Inflammatory macrophage treated with lipopolysaccharide for 1 hour (primary cell): Measurements from ENCODE around the gene EEF1AKMT2.

Experiments used
- DNase-seq, 2 donors: peaks; one replicate each; pipeline ENCODE4 v3.0.0-alpha.2; 2020 to 2022

The EEF1AKMT2 gene

DNA sequence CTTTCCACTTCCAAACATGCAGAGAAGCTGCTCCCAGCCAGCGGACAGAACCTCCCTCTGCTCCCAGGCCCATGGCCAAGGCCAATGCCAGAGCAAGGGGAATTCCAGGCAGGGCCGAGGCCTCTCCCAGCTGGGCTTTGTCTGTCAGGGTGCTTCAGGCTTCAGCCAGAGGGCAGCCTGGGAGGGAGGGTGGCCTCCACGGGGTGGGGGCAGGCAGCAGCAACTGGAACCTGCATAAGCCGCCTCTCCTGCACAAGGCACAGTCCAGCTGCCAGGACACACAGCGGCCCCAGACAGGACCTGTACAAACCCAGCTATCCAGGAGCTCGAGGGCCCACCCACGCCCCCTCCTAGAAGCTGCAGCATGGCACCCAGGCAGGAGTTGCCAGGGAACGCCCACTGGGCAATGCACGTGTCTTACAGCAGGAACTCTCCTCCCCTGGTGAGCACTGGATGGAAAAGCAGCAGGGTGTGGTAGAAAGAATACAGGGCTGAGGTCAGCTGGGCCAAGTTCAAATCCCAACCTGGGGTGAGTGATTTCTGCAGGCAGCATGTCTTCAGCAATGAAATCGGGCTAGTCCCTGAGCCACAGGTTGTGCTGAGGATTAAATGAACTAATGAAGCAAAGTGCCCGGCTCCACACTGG is 55.1 kb downstream of the EEF1AKMT2 start:
- DNase-seq, result no peak

DNA sequence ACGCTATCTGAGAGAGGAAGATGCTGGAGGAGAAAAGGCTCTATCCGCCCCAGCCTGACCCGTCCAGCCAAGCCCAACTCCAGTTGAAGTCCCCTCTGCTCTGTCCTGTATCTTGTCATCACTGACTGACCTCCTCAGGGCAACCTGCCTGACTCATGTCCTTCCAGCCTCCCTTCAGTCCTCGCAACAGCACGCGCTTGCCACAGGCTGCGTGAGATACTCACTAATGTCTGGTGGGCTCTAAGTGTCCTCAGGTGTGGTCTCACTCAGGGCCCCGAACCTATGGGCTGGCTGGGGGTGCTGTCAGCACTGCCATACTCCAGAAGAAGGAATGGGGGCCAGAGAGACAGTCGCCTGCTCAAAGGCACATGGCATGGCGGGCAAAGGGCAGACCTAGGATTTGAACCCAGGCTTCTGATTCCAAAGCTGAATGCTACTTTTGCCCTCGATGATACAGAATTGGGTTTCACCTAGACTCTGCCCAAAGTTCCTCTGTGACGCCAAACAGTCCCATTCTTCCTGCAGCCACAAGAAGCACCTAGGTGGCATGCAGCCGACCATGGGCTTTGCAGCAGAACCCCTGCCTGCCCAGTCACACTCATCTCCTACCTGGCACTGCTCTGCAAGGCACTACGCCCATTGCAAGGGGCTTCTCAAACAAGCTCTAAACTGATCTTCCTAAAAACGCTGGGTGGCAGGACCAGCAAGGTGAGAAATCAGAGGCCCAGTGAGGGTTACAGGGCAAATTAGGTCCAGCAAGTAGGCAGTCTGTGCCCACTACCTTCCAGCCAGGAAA is 56.0 kb downstream of the EEF1AKMT2 start:
- no peak for DNase-seq

DNA sequence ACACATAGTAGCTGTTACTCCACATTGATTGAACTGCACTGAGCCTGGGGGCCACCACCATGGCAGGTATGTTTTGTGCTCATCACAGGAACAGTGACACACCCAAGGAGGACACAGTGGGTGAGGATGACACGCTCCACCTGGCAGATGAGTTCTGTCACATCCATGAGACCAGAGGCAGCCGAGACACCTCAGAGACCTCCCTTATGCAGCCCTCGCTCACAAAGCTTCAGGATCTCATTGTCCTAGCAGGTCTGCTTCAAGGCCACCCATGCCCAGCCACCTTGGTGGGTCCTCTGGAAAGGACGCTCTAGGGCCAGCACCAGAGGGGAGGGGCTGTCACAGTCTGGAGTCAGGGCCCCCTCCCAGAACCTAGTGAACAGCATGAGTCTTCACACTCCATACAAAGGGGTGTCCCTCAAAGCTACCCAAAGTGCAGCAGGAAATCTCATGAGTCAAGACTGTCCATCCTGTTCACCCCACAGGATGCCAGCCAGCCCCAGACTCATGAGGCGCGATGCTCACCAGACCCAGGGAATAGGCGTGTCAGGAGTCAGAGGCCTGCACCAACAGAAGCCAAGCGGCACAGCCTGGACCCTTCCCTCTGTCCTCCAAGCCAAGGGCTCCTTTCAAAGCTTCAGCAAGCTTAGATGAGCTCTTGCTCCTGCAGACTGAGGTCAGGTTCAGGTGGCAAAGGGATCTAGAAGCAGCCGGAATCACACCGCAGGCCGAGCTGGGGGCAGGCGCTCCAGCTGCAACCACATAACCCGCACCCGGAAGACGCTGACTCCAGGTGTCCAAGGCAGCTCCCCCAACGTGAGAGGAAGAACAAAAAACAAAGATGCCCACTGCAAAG is 57.1 kb downstream of the EEF1AKMT2 start:
- no peak for DNase-seq

DNA sequence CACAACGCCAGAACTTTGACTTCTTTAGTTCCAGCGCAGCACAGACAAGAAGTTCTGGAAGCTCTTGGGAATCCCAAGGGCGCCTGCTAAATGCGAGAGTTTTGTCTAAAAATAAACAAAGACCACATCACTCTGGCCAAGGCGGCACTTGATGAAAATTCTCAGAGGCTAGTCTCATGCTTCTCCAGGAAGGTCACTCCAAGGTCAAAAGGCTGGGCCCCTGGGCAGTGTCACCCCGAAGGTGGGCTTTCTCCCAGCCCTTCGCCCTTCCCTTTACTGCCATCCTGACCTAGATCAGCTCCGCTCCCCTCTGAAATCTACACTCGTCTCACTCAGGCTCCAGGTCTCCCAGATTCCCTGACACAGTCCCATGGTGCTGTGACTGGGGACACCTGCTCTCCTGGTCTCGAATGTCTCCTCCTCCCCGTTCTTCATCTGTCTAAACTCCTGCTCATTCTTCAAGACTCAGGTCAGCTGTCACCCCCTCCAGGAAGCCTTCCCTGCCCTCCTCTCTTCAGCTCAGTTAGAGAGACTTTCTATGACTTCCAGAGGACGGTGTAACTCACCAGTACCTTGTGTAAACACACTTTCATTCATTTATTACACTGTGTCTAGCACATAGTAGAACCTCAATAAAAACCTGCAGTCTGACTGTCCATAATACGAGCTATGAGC is 58.0 kb downstream of the EEF1AKMT2 start:
- DNase-seq, result no peak

DNA sequence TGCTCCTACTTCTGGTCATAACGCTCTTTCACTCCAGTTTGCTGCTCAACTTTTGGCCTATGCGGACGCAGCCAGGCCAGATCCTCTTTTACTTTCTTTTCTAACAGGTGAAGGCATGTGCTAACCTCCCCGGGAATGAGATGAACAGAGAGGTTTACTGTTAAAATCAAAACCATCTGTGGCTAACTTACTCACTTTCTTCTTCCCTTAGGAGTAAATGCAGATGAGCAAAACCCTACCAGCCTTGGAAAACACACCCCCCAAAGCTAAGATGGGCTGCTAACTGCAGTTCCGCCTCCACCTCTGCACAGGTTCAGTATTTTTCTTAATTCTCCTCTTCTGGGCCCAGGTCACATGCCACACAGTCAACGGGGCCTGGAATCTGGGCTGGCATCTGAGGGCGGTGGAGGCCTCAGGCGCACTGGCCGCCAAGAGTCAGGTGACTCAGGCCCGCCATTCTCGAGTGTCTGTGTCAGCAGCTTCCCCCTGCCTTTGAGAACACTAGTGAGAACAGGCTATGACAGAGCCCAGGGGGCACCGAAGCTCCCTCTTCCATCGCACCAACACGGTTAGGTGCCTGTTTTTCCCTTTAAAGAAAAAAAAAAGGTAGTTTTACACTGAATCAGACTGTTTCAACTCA is 58.6 kb downstream of the EEF1AKMT2 start:
- DNase-seq, result no peak

DNA sequence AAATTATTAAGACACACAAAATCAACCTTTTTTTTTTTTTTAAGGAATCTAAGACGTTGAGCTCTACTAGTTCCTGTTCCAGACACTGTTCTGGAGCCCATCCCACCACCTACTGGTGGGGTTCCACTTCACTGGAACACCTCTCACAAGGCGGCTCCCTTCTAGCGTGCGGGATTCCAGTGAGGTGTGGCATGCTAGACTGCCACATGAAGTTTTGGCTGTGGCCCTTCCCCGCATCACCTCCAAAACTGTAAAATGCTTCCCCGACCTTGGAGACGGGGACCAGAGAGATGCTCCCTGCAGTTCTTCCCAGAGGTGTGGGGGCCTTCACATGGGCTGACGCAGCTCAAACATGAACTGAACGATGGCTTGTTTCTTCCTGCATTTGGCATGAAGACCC is 60.1 kb downstream of the EEF1AKMT2 start:
- no peak for DNase-seq

DNA sequence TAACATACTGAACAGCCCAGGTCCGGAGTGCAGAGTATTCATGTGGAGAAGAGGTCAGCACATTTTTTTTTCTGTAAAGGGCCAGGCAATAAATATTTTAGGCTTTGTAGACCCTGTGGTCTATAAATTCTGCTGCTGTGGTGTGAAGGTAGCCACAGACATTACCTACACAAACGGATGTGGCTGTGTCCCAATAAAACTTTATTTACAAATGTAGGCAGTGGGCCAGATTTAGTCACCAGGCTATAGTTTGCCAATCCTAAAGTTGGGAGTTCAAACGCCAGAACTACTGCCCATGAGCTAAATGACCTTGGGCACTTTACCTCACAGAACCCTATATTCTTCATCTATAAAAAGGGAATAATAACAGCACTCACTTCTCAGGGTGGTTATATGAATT is 60.9 kb downstream of the EEF1AKMT2 start:
- no peak for DNase-seq

DNA sequence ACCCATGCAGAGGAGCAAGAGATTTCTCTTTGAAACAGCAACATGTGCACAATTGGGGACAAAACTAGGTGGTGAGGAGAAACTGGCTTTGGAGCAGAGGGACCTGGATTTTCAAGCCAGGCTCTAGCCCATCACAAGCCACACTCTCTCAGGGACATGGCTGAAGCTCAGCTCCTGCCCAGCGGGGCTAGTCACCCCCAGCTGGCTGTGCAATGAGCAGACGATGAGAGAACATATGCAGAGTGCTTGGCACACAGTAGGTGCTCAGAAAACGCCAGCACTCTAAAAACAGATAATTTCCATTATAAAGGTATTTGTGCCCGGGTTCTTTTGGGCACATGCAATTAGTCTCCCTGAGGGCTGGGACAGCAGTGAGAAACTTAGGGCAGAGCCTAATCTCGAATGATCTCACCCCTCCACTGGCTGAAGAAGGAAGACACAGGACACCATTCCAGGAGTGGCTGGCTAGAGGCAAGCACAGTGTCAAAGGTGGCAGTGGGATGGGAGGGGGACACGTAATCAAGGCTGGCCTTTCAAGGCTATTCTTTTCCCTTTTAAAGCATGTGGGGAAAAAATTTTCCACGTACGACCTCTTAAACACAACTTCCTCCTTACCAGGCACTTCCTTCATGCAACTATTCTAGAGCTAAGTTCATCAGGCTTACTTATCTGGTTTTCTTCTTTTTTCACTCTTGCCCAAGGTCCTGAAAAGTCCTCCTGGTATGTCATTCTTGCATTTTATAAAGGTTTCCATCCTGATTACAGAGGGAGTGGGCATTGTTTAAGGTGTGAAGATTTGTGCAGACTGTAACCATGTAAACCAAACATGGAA is 62.6 kb downstream of the EEF1AKMT2 start:
- peak; percentile 70 to 88 for DNase-seq

DNA sequence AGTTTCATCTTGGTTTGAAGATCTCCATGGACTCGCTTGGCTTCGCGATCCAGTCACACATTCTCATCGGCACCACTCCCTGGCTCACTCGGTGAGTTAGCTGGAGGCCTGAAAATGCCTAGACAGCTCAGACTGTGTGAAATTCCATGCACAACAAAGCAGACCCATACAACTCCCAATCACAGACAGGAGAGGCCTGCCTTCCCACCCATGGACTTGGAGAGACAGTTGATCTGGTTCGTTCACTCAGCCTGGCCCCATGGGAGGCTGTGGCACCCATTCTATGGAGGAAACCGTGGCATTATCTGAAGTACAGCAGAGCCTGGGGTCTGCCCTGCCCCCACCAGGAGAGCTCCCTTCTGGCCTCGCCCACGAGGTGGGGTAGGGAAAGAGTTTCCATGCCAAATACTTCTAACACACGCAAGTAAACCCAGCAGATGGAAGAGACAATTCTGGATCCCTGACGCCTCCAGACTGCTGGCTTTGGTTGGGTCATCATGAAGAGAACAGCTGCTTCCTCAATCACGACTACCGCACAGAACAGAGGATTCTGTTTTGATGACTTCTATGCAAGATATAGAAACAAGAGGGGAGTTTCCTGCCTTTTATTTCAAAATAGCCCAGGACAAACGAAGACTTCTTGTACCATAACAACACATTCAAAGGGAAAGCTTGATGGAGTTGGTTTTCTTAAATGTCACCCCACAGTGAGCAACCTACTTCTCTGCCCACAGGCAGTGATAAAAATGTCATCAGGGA is 63.4 kb downstream of the EEF1AKMT2 start:
- DNase-seq, result peak; percentile 83 to 96

DNA sequence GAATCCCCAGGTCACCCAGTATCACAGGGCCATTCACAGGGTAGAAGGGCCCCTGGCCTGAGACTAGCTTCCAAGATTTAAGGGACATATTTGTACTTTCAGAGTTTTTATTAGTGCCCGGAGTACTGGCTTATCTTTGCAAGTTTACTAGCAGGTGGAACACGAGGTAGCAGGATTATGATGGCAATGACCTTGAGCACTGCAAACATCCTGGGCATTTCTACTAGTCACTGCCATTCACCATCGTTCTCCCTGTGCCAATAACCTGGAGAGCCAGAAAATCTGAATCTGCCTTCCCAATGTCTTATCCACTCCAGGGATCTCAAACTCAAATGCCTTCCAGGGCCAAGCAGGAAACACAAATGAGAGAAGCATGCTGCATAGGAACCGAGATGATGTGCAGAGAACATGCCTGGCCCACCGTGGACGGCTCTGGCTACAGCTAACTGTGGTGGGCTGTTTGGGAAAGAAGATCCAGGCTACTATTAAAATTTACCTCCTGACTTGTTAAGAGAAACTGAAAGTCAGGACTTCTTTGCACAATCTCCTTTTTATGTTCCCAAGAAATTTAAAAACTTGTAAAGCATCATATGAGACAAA is 64.2 kb downstream of the EEF1AKMT2 start:
- DNase-seq, result no peak

DNA sequence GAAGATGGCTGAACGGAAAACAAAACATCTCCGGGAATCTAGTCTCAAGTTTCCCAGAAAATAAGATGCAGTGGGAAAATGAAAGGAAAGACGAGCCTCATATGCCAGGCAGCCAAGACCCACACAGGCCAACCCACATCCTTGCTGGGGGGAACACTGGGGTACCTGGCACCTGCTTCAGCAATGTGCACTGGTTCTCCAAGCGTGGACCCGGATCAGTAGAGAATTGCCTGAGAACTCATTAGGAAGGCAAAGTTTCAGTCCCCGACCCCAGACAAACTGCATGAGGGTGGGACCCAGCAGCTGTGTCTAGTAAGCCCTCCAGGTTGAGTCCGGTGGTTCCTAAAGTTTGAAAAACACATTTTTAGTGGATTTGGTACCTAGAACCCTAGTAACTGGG is 65.9 kb downstream of the EEF1AKMT2 start:
- no peak for DNase-seq

DNA sequence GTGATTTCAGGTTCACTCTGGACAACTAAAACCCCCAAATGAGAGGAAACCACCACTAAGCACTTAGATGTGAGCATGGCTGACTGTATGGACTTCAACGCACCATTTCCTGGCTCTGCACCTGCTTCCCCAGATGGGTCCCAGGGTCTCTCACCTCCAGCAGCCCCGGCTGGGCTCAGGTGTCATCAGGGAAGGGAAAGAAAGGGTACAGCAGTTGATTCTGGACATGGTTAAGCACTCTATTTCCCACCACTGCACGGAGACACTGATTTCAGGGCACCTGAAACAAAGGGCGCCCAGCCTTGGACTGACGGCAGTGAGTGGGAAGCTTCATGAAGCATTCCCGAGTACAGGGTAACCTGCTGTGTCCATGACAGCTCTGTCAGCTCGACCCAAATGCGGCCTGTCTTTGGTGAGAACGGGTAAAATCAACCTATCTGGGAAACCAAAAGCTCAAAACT is 66.5 kb downstream of the EEF1AKMT2 start:
- no peak for DNase-seq

DNA sequence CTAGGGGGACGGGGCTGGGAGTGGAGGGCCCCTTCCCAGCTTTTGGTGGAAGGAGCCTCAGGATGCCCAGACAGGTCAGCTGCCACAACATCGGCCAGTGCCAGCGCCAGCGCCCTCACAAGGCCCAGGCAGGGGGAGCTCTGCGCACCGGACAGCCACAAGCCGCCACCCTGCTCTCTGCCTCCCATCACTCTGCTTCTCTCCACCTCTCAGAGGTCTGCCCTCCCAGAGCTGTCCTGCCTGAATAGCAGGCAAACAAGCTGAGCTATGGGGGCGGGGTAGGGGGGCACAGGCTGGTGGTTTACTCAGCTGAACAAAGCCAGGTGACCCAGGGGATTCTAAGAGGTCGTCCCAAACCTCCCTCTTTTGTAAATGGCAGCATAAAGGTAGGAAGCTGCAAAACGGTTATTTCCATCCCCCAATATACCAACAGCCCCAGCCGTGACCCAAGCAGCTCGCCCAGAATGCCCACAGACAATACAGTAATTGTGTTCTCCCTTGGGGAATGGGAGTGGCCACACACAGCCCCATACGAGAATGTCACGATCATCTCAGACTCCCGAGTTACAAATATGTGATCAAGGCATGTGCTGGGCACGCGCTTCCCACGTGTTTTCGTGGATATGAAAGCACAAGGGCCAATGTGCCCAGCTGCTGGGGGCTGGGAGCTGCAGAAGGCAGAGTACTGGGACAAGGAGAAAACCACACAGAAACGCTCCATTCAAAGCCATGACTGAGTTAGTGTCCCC is 67.2 kb downstream of the EEF1AKMT2 start:
- DNase-seq, result no peak

DNA sequence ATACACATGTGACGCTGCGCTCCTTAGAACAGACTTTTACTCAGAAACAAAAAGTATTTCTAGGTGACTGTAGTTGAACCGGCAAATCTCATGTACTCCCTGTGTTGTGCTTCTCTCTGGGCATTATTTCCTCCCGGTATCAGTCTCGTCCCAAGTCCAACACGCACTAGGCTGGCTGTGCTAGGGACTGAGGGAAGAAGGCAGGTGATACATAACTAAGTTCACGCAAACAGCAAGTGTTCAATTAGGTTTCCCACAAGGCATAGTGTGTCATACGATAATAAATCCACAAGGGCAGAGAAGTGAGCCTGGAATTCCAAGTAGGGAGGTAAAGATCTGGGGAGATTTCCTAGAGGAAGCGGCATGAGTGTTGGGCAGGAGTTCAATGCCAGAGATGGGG is 67.9 kb downstream of the EEF1AKMT2 start:
- DNase-seq, result no peak

DNA sequence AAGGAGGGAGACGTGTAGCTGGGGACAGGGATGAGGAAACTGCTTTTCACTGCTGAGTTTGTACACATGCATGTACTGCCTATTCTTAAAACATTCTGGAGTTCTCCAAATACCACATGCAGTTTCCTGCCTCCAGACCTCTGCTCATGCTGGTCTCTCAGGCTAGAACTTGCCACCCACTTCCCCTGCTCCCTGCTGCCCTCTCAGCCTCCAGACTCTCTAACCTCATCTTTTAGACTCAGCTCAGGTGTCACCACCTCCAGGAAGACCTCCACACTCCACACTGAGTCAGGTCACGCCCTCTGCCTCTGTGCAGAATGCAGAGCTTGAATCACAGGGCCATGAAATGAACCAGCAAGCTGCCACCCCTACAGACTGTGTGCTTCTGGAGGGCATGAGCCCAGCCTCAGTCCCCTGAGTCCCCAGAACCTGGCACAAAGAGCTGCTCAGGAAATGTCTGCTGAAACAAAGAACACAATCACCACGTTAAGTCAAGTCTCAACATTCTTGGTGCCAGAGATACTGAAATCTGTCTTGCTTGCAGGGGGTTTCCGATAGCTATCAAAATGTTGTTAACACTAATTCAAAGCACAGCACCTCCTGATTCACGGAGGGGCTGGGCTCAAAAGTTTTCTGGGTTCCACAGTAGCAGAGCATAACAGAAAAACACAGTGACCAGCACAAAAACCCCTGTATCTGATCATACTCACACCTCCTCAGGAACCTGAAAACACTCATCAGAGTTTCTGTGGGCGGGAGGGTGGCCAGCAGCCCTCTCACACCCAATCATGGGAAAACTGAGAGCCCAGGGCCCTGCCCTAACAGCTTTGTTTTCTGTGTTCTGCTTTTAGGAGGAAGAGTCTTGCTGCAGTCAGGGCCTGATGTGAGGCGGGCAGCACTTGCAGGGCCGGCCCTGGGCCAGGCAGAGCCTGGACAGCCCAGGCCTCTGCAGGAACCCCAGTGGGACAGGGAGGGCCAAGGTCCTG is 68.6 kb downstream of the EEF1AKMT2 start:
- DNase-seq, result peak; percentile 81 to 94

DNA sequence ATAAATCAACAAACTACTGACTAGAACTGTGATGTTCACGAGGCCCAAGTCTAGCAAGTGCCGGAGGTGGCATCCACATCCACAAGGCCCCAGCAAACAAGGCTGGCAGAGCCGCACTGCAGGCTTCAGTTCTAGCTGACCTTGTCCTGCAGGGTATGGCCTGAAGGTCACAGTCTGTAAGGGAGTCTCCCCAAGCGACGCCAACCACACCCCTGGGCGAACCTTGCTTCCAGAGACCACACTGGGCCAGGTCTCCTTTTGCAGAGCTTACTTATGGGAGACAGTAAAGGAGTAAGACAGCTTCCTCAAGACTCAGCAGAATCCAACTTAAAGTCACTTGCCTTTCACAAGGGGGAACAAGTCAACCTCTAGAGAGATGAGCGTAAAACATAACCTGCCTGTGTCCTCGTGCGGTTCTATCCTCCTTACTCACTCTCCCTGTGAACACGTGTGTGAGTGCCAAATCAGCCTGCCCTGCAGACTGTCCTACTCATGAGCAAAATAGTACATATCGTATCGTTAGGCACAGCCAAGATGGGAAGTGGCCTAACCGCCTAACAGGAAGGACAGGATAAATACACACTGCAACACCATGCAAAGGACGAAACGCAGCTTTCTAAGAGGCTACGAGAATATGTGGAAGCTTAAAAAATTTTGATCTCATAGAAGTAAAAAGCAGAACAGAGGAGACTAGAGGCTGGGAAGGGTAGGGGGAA is 70.2 kb downstream of the EEF1AKMT2 start:
- DNase-seq, result peak; percentile 74 to 80

DNA sequence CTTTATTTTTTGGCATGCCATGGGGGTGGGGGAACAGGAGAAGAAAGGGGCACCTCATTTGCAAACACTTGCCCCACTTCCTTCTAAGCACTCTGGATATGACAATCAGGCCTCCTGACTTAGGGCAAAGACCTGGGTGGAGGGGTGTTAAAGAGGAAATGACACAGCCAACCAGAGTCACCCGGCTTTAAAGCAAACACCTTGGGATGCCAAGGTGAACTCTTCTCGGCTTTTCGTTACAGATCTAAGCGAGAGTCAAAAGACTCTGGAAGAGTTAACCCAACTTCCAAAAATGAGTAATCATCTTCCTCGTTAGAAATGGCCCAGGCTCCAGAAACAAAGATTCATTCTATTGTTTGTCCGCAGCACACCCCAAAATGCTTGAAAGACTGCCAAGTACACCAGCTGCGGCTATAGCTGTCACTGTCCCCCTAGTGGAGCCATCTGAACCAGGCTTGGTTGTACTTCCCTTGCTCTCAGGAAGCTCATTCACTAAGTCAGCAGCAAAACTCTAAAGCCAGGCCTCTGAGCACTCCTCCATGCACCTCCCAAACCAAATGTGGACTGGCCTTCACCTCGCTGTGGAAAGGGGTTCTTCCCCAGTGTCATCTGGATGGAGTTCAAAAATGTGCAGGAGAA is 72.4 kb downstream of the EEF1AKMT2 start:
- peak; percentile 65 to 74 for DNase-seq
